ENCODE results near the gene SPRYD4.
"Not testable (repeated sequence)": the region's sequence is repeated elsewhere in the genome, so short reads cannot be mapped to it uniquely, and the experiment has no call there.

SPRYD4 gene

GRCh38 chr12:56476972-56477432, 8.6 kb downstream of the SPRYD4 start:
- no peak for DNase-seq (ENCODE audit: low read depth)

- no peak for DNase-seq (ENCODE audit: low read depth)
Observed at GRCh38 chr12:56477521-56478225, 9.3 kb downstream of the SPRYD4 start.

GRCh38 chr12:56479625-56480024, 11.2 kb downstream of the SPRYD4 start:
- DNase-seq (ENCODE audit: low read depth) = no peak

GRCh38 chr12:56484566-56484965, 16.2 kb downstream of the SPRYD4 start:
- no peak for DNase-seq (ENCODE audit: low read depth)

- DNase-seq (ENCODE audit: low read depth) = no peak
Observed at GRCh38 chr12:56486694-56487093, 18.3 kb downstream of the SPRYD4 start.

- no peak for DNase-seq (ENCODE audit: low read depth)
Observed at GRCh38 chr12:56487448-56488040, 19.2 kb downstream of the SPRYD4 start.

GRCh38 chr12:56488041-56488955, 19.9 kb downstream of the SPRYD4 start, which contains the start of gene GLS2:
GLS2 (minus strand) TSS chr12:56488161; CDS start chr12:56488118, 43 bp downstream.
- DNase-seq (ENCODE audit: low read depth) = peak; percentile 34

GRCh38 chr12:56490360-56490759, 22.0 kb downstream of the SPRYD4 start:
- no peak for DNase-seq (ENCODE audit: low read depth)

GRCh38 chr12:56493409-56494105, 25.2 kb downstream of the SPRYD4 start:
- DNase-seq (ENCODE audit: low read depth) = not testable (repeated sequence)

GRCh38 chr12:56494106-56494415, 25.7 kb downstream of the SPRYD4 start:
- DNase-seq (ENCODE audit: low read depth) = not testable (repeated sequence)

- DNase-seq (ENCODE audit: low read depth) = not testable (repeated sequence)
Observed at GRCh38 chr12:56494481-56494880, 26.1 kb downstream of the SPRYD4 start.

- DNase-seq (ENCODE audit: low read depth) = not testable (repeated sequence)
Observed at GRCh38 chr12:56496704-56497103, 28.3 kb downstream of the SPRYD4 start.

GRCh38 chr12:56498126-56498902, 29.9 kb downstream of the SPRYD4 start:
- not testable (repeated sequence) for DNase-seq (ENCODE audit: low read depth)

- not testable (repeated sequence) for DNase-seq (ENCODE audit: low read depth)
Observed at GRCh38 chr12:56499452-56499851, 31.1 kb downstream of the SPRYD4 start.

- not testable (repeated sequence) for DNase-seq (ENCODE audit: low read depth)
Observed at GRCh38 chr12:56499879-56500278, 31.5 kb downstream of the SPRYD4 start.

GRCh38 chr12:56510786-56511185, 42.4 kb downstream of the SPRYD4 start:
- no peak for DNase-seq (ENCODE audit: low read depth)

GRCh38 chr12:56514014-56514318, 45.6 kb downstream of the SPRYD4 start:
- DNase-seq (ENCODE audit: low read depth) = not testable (repeated sequence)

GRCh38 chr12:56517854-56518253, 49.5 kb downstream of the SPRYD4 start:
- no peak for DNase-seq (ENCODE audit: low read depth)

- no peak for DNase-seq (ENCODE audit: low read depth)
Observed at GRCh38 chr12:56518570-56518969, 50.2 kb downstream of the SPRYD4 start.

- DNase-seq (ENCODE audit: low read depth) = no peak
Observed at GRCh38 chr12:56520048-56520447, 51.7 kb downstream of the SPRYD4 start.

GRCh38 chr12:56520506-56520905, 52.1 kb downstream of the SPRYD4 start:
- no peak for DNase-seq (ENCODE audit: low read depth)
